ENCODE data around the gene CBY1. TPM values are rescaled to one million over a fixed set of nuclear protein-coding genes. Genes with fewer than 3 reads are reported as not detected.

CBY1 gene
- total and polyA plus RNA-seq, 9 of the 15 experiments (the other 6 are each of a cell fraction or from before 2014, with no cell fraction given) = 5.7 to 19.7 (median 10.8) TPM

DNA sequence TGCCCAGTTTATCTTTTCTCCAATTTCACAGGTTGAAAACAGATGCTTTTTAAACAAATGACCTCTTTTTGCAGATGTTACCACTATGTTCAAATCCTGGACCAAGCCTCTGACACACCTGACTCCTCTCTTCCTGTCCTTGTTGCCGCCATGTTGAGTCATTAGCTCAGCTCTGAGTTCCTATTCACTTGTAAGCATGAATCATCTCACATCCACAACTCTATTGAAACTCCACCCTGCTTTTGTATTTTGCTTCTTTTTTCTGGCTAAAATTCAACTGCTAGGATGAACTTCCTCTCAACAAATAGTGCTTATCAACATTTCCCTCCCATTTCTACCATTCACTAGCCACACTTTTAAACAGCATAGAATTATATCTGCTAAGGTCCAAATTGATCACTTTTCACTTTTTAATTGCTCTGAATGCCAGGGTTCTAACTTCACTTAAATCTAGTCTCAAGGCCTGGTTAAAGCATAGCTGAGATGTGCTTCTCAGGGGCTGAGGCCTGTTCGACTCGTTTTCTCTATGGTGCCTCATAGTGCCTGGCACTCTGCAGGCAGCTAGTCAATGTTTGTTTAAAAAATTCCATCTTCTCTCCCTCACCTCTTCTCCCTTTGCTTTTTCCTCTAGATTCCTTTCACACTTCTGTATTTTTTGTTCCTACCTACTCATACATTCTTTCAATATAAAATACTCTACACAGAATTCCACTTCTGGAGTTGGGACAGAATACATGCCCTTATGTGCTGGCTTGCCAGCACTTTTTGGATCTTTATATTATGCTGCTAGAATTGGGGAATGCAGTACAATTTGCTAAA lies 40.4 kb downstream of the CBY1 start:
- peak overlapping the region; percentile 83 for H3K4me2 ChIP-seq (ENCODE audit: insufficient read depth, low read length)
- intact Hi-C loops (cut with micrococcal nuclease) = no loop called here
- peaks cover 3% of the 10 kb centered on the region for H3K9me1 ChIP-seq (ENCODE audit: control insufficient read depth, insufficient read depth, low read length)
- peak overlapping the region; percentile 50 for H3K27ac ChIP-seq (ENCODE audit: extremely low read depth, low read depth, low read length)
- ATAC-seq (no peak), FAIRE-seq (peak; percentile 52), DNase-seq (ENCODE audit: extremely low read depth in 1 of 4, low spot score in 3 of 4) (peak in 2 of 4 experiments; percentile 29 to 43)
- in situ Hi-C loops (cut with MboI) = no loop called here
- WGBS (ENCODE audit: insufficient coverage, low coverage, missing lambda C conversion rate) = 26% methylated on average over 3 of the region's 3 CpGs
- no TSS peak for BruUV-seq (replicated peaks)
- H3K79me2 ChIP-seq (ENCODE audit: control insufficient read depth, insufficient read depth, low read length) = peaks cover 84% of the 10 kb centered on the region
- peaks cover 34 to 45% of the 10 kb centered on the region in 2 experiments; a peak in 4 of 5 replicates for H3K4me1 ChIP-seq (replicated peaks in 1 of 2; ENCODE audit: control insufficient read depth in 2 of 2, insufficient read depth in 2 of 2, low read length in 2 of 2)
- no peak overlapping the region for H2AFZ ChIP-seq (ENCODE audit: low read depth, low read length)
- H3K27me3 ChIP-seq (ENCODE audit: control insufficient read depth in 2 of 2, insufficient read depth in 2 of 2, low read length in 2 of 2) = no peaks in the 10 kb centered on the region
- peaks cover 49% of the 10 kb centered on the region for H3K36me3 ChIP-seq (ENCODE audit: control insufficient read depth, insufficient read depth, low read length)
- peak overlapping the region; percentile 89; the same call in 1 of the 2 replicates for H3K4me3 ChIP-seq
- no peaks in the 10 kb centered on the region; the same call in 1 of the 2 replicates for H4K20me1 ChIP-seq (replicated peaks; ENCODE audit: control insufficient read depth, insufficient read depth, low read length)
- ChIA-PET CTCF (ENCODE audit: low intra/inter-chr PET ratio) (no interaction called here), POLR2A (interaction anchor here (0.6 to 3.2 kb wide), 8 partner anchors 10 to 250 kb away, joined by 3 to 12 read pairs (median 4); partner anchors contain the start of gene TOMM22)
- H3K9ac ChIP-seq (ENCODE audit: insufficient read depth in 1 of 2, low read depth in 2 of 2, low read length in 2 of 2) = peak overlapping the region; percentile 57 to 73; a peak in 3 of 4 replicates
- no peaks in the 10 kb centered on the region for H3K9me3 ChIP-seq (replicated peaks; ENCODE audit: control insufficient read depth, insufficient read depth, low read depth, low read length)
- TF ChIP-seq, protein P1, sequence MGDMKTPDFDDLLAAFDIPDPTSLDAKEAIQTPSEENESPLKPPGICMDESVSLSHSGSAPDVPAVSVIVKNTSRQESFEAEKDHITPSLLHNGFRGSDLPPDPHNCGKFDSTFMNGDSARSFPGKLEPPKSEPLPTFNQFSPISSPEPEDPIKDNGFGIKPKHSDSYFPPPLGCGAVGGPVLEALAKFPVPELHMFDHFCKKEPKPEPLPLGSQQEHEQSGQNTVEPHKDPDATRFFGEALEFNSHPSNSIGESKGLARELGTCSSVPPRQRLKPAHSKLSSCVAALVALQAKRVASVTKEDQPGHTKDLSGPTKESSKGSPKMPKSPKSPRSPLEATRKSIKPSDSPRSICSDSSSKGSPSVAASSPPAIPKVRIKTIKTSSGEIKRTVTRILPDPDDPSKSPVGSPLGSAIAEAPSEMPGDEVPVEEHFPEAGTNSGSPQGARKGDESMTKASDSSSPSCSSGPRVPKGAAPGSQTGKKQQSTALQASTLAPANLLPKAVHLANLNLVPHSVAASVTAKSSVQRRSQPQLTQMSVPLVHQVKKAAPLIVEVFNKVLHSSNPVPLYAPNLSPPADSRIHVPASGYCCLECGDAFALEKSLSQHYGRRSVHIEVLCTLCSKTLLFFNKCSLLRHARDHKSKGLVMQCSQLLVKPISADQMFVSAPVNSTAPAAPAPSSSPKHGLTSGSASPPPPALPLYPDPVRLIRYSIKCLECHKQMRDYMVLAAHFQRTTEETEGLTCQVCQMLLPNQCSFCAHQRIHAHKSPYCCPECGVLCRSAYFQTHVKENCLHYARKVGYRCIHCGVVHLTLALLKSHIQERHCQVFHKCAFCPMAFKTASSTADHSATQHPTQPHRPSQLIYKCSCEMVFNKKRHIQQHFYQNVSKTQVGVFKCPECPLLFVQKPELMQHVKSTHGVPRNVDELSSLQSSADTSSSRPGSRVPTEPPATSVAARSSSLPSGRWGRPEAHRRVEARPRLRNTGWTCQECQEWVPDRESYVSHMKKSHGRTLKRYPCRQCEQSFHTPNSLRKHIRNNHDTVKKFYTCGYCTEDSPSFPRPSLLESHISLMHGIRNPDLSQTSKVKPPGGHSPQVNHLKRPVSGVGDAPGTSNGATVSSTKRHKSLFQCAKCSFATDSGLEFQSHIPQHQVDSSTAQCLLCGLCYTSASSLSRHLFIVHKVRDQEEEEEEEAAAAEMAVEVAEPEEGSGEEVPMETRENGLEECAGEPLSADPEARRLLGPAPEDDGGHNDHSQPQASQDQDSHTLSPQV (IDR thresholded peaks at IDR 0.05) = 0 out of 2 replicates have a peak, but pooled peaks have one; percentile 17
- no peak for TF ChIP-seq ZNF23 (CRISPR knock-in tag; IDR thresholded peaks at IDR 0.05)
- no peak for TF ChIP-seq TRIM24 (IDR thresholded peaks at IDR 0.05)
- peak in 1 of 3 experiments; percentile 82 for TF ChIP-seq YY1 (IDR thresholded peaks at IDR 0.05; ENCODE audit: borderline replicate concordance in 1 of 3, control insufficient read depth in 1 of 3, extremely low read depth in 1 of 3, insufficient read depth in 3 of 3, insufficient read length in 1 of 3, insufficient replicate concordance in 2 of 3, low read depth in 1 of 3, low read length in 2 of 3)
- no peak for TF ChIP-seq RBM39 (optimal IDR thresholded peaks at IDR 0.05; ENCODE audit: low read depth, low read length)
- no peak for TF ChIP-seq BRF1 (IDR thresholded peaks at IDR 0.05; ENCODE audit: borderline replicate concordance, extremely low read depth, insufficient read length)
- TF ChIP-seq, protein P2, sequence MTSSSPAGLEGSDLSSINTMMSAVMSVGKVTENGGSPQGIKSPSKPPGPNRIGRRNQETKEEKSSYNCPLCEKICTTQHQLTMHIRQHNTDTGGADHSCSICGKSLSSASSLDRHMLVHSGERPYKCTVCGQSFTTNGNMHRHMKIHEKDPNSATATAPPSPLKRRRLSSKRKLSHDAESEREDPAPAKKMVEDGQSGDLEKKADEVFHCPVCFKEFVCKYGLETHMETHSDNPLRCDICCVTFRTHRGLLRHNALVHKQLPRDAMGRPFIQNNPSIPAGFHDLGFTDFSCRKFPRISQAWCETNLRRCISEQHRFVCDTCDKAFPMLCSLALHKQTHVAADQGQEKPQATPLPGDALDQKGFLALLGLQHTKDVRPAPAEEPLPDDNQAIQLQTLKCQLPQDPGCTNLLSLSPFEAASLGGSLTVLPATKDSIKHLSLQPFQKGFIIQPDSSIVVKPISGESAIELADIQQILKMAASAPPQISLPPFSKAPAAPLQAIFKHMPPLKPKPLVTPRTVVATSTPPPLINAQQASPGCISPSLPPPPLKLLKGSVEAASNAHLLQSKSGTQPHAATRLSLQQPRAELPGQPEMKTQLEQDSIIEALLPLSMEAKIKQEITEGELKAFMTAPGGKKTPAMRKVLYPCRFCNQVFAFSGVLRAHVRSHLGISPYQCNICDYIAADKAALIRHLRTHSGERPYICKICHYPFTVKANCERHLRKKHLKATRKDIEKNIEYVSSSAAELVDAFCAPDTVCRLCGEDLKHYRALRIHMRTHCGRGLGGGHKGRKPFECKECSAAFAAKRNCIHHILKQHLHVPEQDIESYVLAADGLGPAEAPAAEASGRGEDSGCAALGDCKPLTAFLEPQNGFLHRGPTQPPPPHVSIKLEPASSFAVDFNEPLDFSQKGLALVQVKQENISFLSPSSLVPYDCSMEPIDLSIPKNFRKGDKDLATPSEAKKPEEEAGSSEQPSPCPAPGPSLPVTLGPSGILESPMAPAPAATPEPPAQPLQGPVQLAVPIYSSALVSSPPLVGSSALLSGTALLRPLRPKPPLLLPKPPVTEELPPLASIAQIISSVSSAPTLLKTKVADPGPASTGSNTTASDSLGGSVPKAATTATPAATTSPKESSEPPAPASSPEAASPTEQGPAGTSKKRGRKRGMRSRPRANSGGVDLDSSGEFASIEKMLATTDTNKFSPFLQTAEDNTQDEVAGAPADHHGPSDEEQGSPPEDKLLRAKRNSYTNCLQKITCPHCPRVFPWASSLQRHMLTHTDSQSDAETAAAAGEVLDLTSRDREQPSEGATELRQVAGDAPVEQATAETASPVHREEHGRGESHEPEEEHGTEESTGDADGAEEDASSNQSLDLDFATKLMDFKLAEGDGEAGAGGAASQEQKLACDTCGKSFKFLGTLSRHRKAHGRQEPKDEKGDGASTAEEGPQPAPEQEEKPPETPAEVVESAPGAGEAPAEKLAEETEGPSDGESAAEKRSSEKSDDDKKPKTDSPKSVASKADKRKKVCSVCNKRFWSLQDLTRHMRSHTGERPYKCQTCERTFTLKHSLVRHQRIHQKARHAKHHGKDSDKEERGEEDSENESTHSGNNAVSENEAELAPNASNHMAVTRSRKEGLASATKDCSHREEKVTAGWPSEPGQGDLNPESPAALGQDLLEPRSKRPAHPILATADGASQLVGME (CRISPR knock-in tag; IDR thresholded peaks at IDR 0.05) = no peak
